Endothelial cell of umbilical vein (primary cell): ENCODE data around the gene CSNK2B.

ENCODE experiments used
- FOS ChIP-seq: IDR thresholded peaks from 2 replicates; pipeline ENCODE4 v1.6.1; 2011; ENCODE audit warnings: mild to moderate bottlenecking, low read length, moderate library complexity, borderline replicate concordance; ENCODE audit not compliant: insufficient read depth
- POLR2AphosphoS5 ChIP-seq: IDR thresholded peaks from 2 replicates; pipeline ENCODE4 v1.6.1; 2012; ENCODE audit warnings: low read depth, mild to moderate bottlenecking, control low read depth, low read length, moderate library complexity; ENCODE audit not compliant: insufficient read depth
- TF ChIP-seq, protein P1 (sequence below), 2 donors: IDR thresholded peaks; 1 replicate in 1 of 2; 2 replicates in 1 of 2; pipeline ENCODE4 v1.5.1; 2011; ENCODE audit warnings: low read length in 2 of 2, mild to moderate bottlenecking in 2 of 2, moderate library complexity in 2 of 2, control low read depth in 1 of 2, inconsistent platforms in 1 of 2, low read depth in 1 of 2; ENCODE audit not compliant: insufficient read depth in 1 of 2; ENCODE audit errors: extremely low read depth in 1 of 2
- TF ChIP-seq, protein P2 (sequence below): IDR thresholded peaks from 2 replicates; pipeline ENCODE4 v1.6.1; 2011; ENCODE audit not compliant: insufficient read depth, insufficient read length

DNA sequence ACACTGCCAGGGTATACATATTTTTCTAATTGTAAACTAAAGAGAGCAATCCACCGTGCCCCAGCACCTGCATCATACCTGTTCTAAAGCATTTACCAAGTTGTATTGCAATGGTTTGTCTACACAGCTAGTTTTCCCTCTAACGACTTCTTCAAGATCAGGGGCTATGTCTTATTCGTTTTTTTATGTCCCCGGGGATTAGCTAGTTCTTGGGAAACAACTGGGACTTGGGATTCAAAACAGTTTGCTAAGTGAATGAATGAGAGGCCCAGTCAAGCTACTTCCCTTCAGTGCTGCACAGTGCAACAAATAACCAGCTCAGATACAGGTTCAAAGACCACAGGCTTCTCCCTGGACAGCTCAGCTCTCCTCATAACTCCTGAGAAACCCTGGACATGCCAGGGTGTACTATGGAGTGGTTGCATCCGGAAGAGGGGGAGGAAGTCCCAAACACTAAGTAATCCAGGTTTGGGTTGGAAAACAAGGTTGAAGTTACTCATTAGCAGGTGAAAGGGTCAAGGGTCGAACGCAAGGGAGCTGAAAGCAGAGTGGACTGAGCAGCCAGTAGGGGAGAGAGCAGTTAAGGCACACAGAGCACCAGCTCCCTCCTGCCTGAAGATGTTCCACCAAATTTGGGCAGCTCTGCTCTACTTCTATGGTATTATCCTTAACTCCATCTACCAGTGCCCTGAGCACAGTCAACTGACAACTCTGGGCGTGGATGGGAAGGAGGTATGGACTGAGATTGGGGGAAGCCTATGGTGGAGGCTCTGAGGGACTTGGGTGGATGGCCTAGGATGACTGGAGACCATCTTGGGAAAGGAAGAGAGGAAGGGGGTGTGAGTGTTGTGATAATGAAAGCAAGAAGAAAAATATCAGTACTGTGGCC is 10.3 kb upstream of the CSNK2B start, which contains the start of gene APOM:
- TF ChIP-seq, protein P1, sequence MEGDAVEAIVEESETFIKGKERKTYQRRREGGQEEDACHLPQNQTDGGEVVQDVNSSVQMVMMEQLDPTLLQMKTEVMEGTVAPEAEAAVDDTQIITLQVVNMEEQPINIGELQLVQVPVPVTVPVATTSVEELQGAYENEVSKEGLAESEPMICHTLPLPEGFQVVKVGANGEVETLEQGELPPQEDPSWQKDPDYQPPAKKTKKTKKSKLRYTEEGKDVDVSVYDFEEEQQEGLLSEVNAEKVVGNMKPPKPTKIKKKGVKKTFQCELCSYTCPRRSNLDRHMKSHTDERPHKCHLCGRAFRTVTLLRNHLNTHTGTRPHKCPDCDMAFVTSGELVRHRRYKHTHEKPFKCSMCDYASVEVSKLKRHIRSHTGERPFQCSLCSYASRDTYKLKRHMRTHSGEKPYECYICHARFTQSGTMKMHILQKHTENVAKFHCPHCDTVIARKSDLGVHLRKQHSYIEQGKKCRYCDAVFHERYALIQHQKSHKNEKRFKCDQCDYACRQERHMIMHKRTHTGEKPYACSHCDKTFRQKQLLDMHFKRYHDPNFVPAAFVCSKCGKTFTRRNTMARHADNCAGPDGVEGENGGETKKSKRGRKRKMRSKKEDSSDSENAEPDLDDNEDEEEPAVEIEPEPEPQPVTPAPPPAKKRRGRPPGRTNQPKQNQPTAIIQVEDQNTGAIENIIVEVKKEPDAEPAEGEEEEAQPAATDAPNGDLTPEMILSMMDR (IDR thresholded peaks at IDR 0.05; ENCODE audit: extremely low read depth in 1 of 2, insufficient read depth in 1 of 2, low read depth in 1 of 2, low read length in 2 of 2): no peak
- TF ChIP-seq, protein P2, sequence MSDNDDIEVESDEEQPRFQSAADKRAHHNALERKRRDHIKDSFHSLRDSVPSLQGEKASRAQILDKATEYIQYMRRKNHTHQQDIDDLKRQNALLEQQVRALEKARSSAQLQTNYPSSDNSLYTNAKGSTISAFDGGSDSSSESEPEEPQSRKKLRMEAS: no peak
- TF ChIP-seq POLR2AphosphoS5 (no peak), FOS (no peak)
